Cardiac muscle cell (in vitro differentiated cells and primary cell): ENCODE results near the gene TSPEAR. TPM values are rescaled to one million over a fixed set of nuclear protein-coding genes. Genes with fewer than 3 reads are reported as not detected.

Source experiments
- DNase-seq, 2 donors: peaks; one replicate each; pipeline versions ENCODE4 v3.0.0 to v3.0.0-alpha.2; 2010 to 2017; ENCODE audit warnings: low read depth in 1 of 2, low spot score in 1 of 2
- H3K27ac ChIP-seq: fragments of 200-600 bp; sonication (generic); 2 replicates; pipeline ENCODE4 v1.5.1; 2016
- H3K27me3 ChIP-seq: fragments of 200-600 bp; sonication (generic); 2 replicates; pipeline ENCODE4 v1.6.0; 2016; ENCODE audit warnings: control low read depth
- H3K36me3 ChIP-seq: fragments of 200-600 bp; sonication (generic); 2 replicates; pipeline ENCODE4 v1.5.1; 2016; ENCODE audit warnings: control low read depth
- H3K4me1 ChIP-seq: fragments of 200-600 bp; sonication (generic); 2 replicates; pipeline ENCODE4 v1.8.1; 2017; ENCODE audit warnings: low read depth, mild to moderate bottlenecking, mixed run types
- H3K4me3 ChIP-seq: fragments of 200-600 bp; sonication (generic); 2 replicates; pipeline ENCODE4 v1.5.1; 2016; ENCODE audit warnings: mild to moderate bottlenecking
- H3K9me3 ChIP-seq: fragments of 200-600 bp; sonication (generic); 2 replicates; pipeline ENCODE4 v1.5.1; 2017; ENCODE audit warnings: low read depth, mild to moderate bottlenecking, control low read depth
- CTCF ChIP-seq: IDR thresholded peaks from 2 replicates; pipeline ENCODE4 v1.5.1; 2012; ENCODE audit warnings: low read depth, mild to moderate bottlenecking, low read length
- polyA plus RNA-seq: library from polyadenylated mRNA; unstranded; fragments of >200 nt; fragmentation: Nextera tagmentation; extraction: Ambion mirVana; gene quantifications from 2 replicates; pipeline ENCODE4 v1.2.1, GENCODE V29; 2016
- total RNA-seq: library from RNA; depleted of rRNA; stranded (reverse); fragments of >200 nt; gene quantifications from 2 replicates; pipeline ENCODE4 v1.2.3, GENCODE V29; 2016

Gene TSPEAR
- total and polyA plus RNA-seq, 2 experiments from 2014 or later, result 2.8 to 3.4 TPM

- H3K9me3 ChIP-seq, result no peaks in the 10 kb centered on the region
- DNase-seq, result peak in 1 of 2 donors; percentile 90
- no peak overlapping the region for H3K4me3 ChIP-seq
- no peak for TF ChIP-seq CTCF
- H3K27me3 ChIP-seq, result no peaks in the 10 kb centered on the region
- peaks cover 45% of the 10 kb centered on the region for H3K4me1 ChIP-seq
- H3K27ac ChIP-seq, result peak overlapping the region; percentile 83
- no peaks in the 10 kb centered on the region for H3K36me3 ChIP-seq
Measured at GRCh38 chr21:44495611-44496563, 215.5 kb downstream of the TSPEAR start.

- H3K36me3 ChIP-seq, result no peaks in the 10 kb centered on the region
Measured at GRCh38 chr21:44494956-44495355, 216.4 kb downstream of the TSPEAR start.

GRCh38 chr21:44494418-44494817, 217.0 kb downstream of the TSPEAR start:
- Histone ChIP-seq H3K27ac (peak overlapping the region; percentile 83), H3K4me1 (peaks cover 45% of the 10 kb centered on the region), H3K4me3 (no peak overlapping the region), H3K9me3 (no peaks in the 10 kb centered on the region), H3K36me3 (no peaks in the 10 kb centered on the region), H3K27me3 (no peaks in the 10 kb centered on the region)
- DNase-seq, result no peak
- no peak for TF ChIP-seq CTCF

More at GRCh38 chr21:44494956-44495355, 216.4 kb downstream of the TSPEAR start:
- Histone ChIP-seq H3K27ac (peak overlapping the region; percentile 83), H3K27me3 (no peaks in the 10 kb centered on the region), H3K9me3 (no peaks in the 10 kb centered on the region), H3K4me1 (peaks cover 45% of the 10 kb centered on the region), H3K4me3 (no peak overlapping the region)
- DNase-seq, result no peak
- TF ChIP-seq CTCF, result no peak

DNA sequence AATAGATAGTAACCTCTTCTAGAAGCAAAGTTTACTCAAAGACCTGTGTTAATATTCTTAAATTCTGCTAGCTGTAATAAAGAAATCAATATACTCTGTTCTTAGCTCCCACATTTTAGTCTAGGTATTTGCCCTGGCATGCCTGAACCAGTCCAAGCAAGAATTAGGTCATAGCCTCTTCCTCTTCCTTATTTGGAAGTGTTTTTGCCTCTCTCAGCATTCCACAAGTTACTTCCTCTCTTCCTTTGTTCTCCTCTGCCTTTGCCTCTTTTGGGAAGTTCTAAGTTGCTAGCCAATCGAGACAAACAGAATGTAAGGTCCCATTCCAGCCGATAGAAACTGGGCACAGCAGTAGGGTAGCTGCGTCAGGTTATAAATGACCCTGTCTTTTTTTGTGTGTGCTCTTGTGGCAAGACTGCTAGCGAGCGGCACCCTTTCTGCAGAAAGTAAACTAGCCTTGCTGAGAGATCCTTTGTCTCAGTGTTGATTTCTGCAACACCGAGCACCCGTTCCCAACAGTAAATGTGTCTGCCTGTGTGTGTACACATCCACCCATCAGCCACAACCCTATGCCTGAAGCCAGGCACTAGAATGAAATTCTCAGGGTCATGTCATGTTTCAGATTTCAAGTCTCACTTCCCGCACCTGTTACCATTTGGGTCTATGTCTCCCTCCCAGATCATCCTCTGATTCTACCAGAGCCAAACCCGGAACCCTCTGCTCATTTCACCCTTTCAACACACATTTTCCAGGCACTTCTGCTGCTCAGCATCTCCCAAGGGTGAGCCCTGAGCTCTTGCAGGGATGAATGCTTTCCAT, 218.6 kb downstream of the TSPEAR start:
- H3K9me3 ChIP-seq, result no peaks in the 10 kb centered on the region
- H3K27me3 ChIP-seq, result no peaks in the 10 kb centered on the region
- H3K4me1 ChIP-seq, result peaks cover 30% of the 10 kb centered on the region
- H3K4me3 ChIP-seq, result no peak overlapping the region
- H3K36me3 ChIP-seq, result no peaks in the 10 kb centered on the region
- TF ChIP-seq CTCF, result no peak
- DNase-seq, result no peak
- no peak overlapping the region for H3K27ac ChIP-seq

DNA sequence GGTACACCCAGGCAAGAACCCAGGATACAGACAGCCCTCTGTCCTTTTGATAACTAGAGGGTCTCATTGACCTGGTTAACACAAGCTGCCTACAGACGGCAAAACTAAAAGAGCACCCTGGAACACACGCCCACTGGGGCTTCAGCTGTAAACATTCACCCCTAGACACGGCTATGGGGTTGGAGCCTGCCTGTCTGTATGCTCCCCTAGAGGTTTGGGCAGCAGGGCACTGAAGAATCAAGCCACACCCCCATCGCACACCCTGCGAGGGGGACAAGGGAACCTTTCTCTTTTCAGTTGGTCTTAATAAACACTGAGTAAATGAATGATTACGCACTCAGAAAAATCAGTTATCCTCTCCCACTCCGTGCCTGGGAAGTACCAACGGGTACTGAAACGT, 220.6 kb downstream of the TSPEAR start:
- peaks cover 10% of the 10 kb centered on the region for H3K4me1 ChIP-seq
- H3K9me3 ChIP-seq, result no peaks in the 10 kb centered on the region
- H3K4me3 ChIP-seq, result no peak overlapping the region
- DNase-seq, result no peak
- no peak for TF ChIP-seq CTCF
- H3K36me3 ChIP-seq, result no peaks in the 10 kb centered on the region
- H3K27ac ChIP-seq, result no peak overlapping the region
- H3K27me3 ChIP-seq, result no peaks in the 10 kb centered on the region
